HEK293 (cell line): ENCODE results near the gene STOML1.

Experiments
- CTCF ChIA-PET: fragments of 350-600 bp; formaldehyde crosslinking; extraction: SDS; loops from one replicate; lab custom pipeline; 2021; ENCODE audit warnings: antibody characterized with exemption; lab: Yijun Ruan, JAX
- POLR2A ChIA-PET: fragments of 300-600 bp; formaldehyde crosslinking; extraction: SDS; loops from one replicate; lab custom pipeline; 2020; ENCODE audit warnings: antibody characterized with exemption, inconsistent platforms; lab: Yijun Ruan, JAX
- H3K27ac ChIP-seq: fragments of 200-500 bp; sonication (Bioruptor generic); 2 replicates; pipeline ENCODE4 v1.5.1; 2014; ENCODE audit warnings: low read depth, low read length, control low read depth, inconsistent platforms; ENCODE audit errors: extremely low read depth
- H3K36me3 ChIP-seq, 2 experiments: fragments of 200-500 bp in 1 of 2; sonication (Bioruptor generic) in 1 of 2; 1 replicate in 1 of 2; 2 replicates in 1 of 2; pipeline ENCODE4 v1.5.1; 2014 to 2017; ENCODE audit warnings: inconsistent platforms in 2 of 2, low read length in 2 of 2; ENCODE audit not compliant: control insufficient read depth in 2 of 2, insufficient read depth in 1 of 2
- H3K4me1 ChIP-seq: fragments of 200-500 bp; sonication (Bioruptor generic); 2 replicates; pipeline ENCODE4 v1.5.1; 2014; ENCODE audit warnings: mild to moderate bottlenecking, low read length, inconsistent platforms; ENCODE audit not compliant: control insufficient read depth, insufficient read depth
- H3K4me3 ChIP-seq: 2 replicates; pipeline ENCODE4 v1.5.1; 2011; ENCODE audit warnings: low read depth, mild to moderate bottlenecking, control low read depth, low read length, moderate library complexity
- H3K9me3 ChIP-seq: fragments of 200-500 bp; sonication (Bioruptor generic); 2 replicates; pipeline ENCODE4 v1.5.1; 2014; ENCODE audit warnings: low read depth, low read length, inconsistent platforms; ENCODE audit not compliant: control insufficient read depth, insufficient read depth
- BCL11B ChIP-seq: fragments of 450-650 bp; formaldehyde crosslinking; IDR thresholded peaks from 2 replicates; pipeline ENCODE4 v1.5.1; 2016; ENCODE audit warnings: low read depth, missing biosample characterization, missing genetic modification characterization
- GLIS1 ChIP-seq: fragments of 450-650 bp; formaldehyde crosslinking; IDR thresholded peaks from 2 replicates; pipeline ENCODE4 v1.5.1; 2016; ENCODE audit warnings: missing biosample characterization, missing genetic modification characterization
- IKZF3 ChIP-seq: fragments of 450-650 bp; IDR thresholded peaks from 2 replicates; pipeline ENCODE4 v1.5.0; 2018; ENCODE audit warnings: missing biosample characterization, mild to moderate bottlenecking, missing genetic modification characterization, moderate library complexity
- KLF16 ChIP-seq: fragments of 450-650 bp; formaldehyde crosslinking; IDR thresholded peaks from 2 replicates; pipeline ENCODE4 v1.5.1; 2017; ENCODE audit warnings: missing biosample characterization, missing genetic modification characterization
- SALL2 ChIP-seq: fragments of 450-650 bp; formaldehyde crosslinking; IDR thresholded peaks from 2 replicates; pipeline ENCODE4 v1.5.0; 2017; ENCODE audit warnings: missing biosample characterization, mild to moderate bottlenecking, missing genetic modification characterization, borderline replicate concordance
- SP7 ChIP-seq: fragments of 450-650 bp; formaldehyde crosslinking; IDR thresholded peaks from 2 replicates; pipeline ENCODE4 v1.5.1; 2016; ENCODE audit warnings: missing biosample characterization, missing genetic modification characterization
- ZBTB10 ChIP-seq: fragments of 450-650 bp; formaldehyde crosslinking; IDR thresholded peaks from 2 replicates; pipeline ENCODE4 v1.5.1; 2016; ENCODE audit warnings: missing biosample characterization, missing genetic modification characterization
- ZBTB20 ChIP-seq: fragments of 450-650 bp; formaldehyde crosslinking; IDR thresholded peaks from 2 replicates; pipeline ENCODE4 v1.5.1; 2016; ENCODE audit warnings: missing biosample characterization, missing genetic modification characterization
- ZBTB7A ChIP-seq: fragments of 450-650 bp; formaldehyde crosslinking; IDR thresholded peaks from 2 replicates; pipeline ENCODE4 v1.5.1; 2016; ENCODE audit warnings: low read depth, missing biosample characterization, missing genetic modification characterization
- ZNF184 ChIP-seq: fragments of 450-650 bp; IDR thresholded peaks from 2 replicates; pipeline ENCODE4 v1.5.1; 2018; ENCODE audit warnings: missing biosample characterization, mild to moderate bottlenecking, missing genetic modification characterization
- ZNF211 ChIP-seq: fragments of 450-650 bp; formaldehyde crosslinking; IDR thresholded peaks from 2 replicates; pipeline ENCODE4 v1.5.1; 2016; ENCODE audit warnings: low read depth, missing biosample characterization, missing genetic modification characterization
- ZNF223 ChIP-seq: fragments of 450-650 bp; formaldehyde crosslinking; IDR thresholded peaks from 2 replicates; pipeline ENCODE4 v1.5.1; 2016; ENCODE audit warnings: missing biosample characterization, missing genetic modification characterization
- ZNF266 ChIP-seq: fragments of 450-650 bp; formaldehyde crosslinking; IDR thresholded peaks from 2 replicates; pipeline ENCODE4 v1.5.1; 2016; ENCODE audit warnings: missing biosample characterization, missing genetic modification characterization, low read depth
- ZNF274 ChIP-seq, 2 experiments: fragments of 200-500 bp in 1 of 2; fragments of 450-650 bp in 1 of 2; sonication (Bioruptor generic) in 1 of 2; formaldehyde crosslinking in 1 of 2; IDR thresholded peaks; 2 replicates each; pipeline versions ENCODE4 v1.5.1 to v1.6.1; 2014 to 2016; ENCODE audit warnings: borderline replicate concordance in 1 of 2, inconsistent platforms in 1 of 2, low read length in 1 of 2, missing biosample characterization in 1 of 2, missing genetic modification characterization in 1 of 2
- ZNF335 ChIP-seq: fragments of 450-650 bp; formaldehyde crosslinking; conservative IDR thresholded peaks from 2 replicates; pipeline ENCODE4 v1.5.1; 2016; ENCODE audit warnings: missing biosample characterization, missing genetic modification characterization
- ZNF561 ChIP-seq: fragments of 450-650 bp; IDR thresholded peaks from 2 replicates; pipeline ENCODE4 v1.5.1; 2018; ENCODE audit warnings: missing biosample characterization, missing genetic modification characterization, borderline replicate concordance
- TF ChIP-seq, protein P1 (sequence below): fragments of 450-650 bp; IDR thresholded peaks from 2 replicates; pipeline ENCODE4 v1.5.1; 2018; ENCODE audit warnings: missing biosample characterization, mild to moderate bottlenecking, missing genetic modification characterization
- TF ChIP-seq, protein P2 (sequence below): fragments of 450-650 bp; formaldehyde crosslinking; conservative IDR thresholded peaks from 2 replicates; pipeline ENCODE4 v1.5.1; 2016; ENCODE audit warnings: low read depth, missing biosample characterization, missing genetic modification characterization

STOML1 gene

DNA sequence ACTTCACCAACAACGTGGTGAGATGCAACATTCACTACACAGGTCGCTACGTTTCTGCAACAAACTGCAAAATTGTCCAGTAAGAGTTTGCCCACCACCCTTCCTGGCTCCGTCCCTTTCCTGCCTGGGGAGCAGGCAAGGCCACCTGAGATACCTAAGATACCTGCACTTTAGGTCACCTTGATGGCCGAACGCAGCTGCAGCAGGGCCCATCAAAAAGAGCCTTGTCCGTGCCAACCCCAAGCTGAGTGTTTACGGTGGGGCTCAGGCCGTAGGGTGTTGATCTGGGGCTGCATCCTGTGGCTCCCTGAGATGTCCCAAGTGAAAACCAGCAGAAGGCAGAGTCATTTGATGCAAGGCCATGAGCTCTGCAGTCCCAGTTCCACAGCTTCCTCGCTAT, 42.6 kb downstream of the STOML1 start:
- ChIA-PET CTCF (interaction anchor here (0.5 to 14.4 kb wide), 9 partner anchors 11 to 373 kb away, joined by 3 to 276 read pairs (median 3); no protein-coding TSS in a partner anchor), POLR2A (no interaction called here)
- H3K9me3 ChIP-seq = no peaks in the 10 kb centered on the region
- H3K36me3 ChIP-seq = peaks cover 0 to 2% of the 10 kb centered on the region in 2 experiments; a peak in 1 of 3 replicates
- H3K4me1 ChIP-seq = peaks cover 6% of the 10 kb centered on the region; the same call in 1 of the 2 replicates
- no peak overlapping the region for H3K4me3 ChIP-seq
- no peak for TF ChIP-seq ZBTB20 (tag by site-specific recombination)
- no peak for TF ChIP-seq ZNF335
- TF ChIP-seq ZNF223 = no peak
- TF ChIP-seq, protein P1, sequence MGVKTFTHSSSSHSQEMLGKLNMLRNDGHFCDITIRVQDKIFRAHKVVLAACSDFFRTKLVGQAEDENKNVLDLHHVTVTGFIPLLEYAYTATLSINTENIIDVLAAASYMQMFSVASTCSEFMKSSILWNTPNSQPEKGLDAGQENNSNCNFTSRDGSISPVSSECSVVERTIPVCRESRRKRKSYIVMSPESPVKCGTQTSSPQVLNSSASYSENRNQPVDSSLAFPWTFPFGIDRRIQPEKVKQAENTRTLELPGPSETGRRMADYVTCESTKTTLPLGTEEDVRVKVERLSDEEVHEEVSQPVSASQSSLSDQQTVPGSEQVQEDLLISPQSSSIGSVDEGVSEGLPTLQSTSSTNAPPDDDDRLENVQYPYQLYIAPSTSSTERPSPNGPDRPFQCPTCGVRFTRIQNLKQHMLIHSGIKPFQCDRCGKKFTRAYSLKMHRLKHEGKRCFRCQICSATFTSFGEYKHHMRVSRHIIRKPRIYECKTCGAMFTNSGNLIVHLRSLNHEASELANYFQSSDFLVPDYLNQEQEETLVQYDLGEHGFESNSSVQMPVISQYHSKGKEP (tag by site-specific recombination) = no peak
- no peak for TF ChIP-seq GLIS1 (tag by site-specific recombination)
- no peak for TF ChIP-seq ZNF561
- TF ChIP-seq ZBTB10 (tag by site-specific recombination) = no peak
- no peak for TF ChIP-seq IKZF3 (tag by site-specific recombination)
- TF ChIP-seq ZNF211 (tag by site-specific recombination) = no peak
- no peak for TF ChIP-seq SALL2 (tag by site-specific recombination)
- TF ChIP-seq, protein P2, sequence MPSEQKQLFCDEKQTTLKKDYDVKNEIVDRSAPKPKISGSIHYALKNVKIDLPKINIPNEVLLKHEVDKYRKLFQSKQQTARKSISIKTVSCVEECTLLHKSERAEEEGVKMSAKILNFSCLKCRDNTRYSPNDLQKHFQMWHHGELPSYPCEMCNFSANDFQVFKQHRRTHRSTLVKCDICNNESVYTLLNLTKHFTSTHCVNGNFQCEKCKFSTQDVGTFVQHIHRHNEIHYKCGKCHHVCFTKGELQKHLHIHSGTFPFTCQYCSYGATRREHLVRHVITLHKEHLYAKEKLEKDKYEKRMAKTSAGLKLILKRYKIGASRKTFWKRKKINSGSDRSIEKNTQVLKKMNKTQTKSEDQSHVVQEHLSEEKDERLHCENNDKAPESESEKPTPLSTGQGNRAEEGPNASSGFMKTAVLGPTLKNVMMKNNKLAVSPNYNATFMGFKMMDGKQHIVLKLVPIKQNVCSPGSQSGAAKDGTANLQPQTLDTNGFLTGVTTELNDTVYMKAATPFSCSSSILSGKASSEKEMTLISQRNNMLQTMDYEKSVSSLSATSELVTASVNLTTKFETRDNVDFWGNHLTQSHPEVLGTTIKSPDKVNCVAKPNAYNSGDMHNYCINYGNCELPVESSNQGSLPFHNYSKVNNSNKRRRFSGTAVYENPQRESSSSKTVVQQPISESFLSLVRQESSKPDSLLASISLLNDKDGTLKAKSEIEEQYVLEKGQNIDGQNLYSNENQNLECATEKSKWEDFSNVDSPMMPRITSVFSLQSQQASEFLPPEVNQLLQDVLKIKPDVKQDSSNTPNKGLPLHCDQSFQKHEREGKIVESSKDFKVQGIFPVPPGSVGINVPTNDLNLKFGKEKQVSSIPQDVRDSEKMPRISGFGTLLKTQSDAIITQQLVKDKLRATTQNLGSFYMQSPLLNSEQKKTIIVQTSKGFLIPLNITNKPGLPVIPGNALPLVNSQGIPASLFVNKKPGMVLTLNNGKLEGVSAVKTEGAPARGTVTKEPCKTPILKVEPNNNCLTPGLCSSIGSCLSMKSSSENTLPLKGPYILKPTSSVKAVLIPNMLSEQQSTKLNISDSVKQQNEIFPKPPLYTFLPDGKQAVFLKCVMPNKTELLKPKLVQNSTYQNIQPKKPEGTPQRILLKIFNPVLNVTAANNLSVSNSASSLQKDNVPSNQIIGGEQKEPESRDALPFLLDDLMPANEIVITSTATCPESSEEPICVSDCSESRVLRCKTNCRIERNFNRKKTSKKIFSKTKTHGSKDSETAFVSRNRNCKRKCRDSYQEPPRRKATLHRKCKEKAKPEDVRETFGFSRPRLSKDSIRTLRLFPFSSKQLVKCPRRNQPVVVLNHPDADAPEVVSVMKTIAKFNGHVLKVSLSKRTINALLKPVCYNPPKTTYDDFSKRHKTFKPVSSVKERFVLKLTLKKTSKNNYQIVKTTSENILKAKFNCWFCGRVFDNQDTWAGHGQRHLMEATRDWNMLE (tag by site-specific recombination) = no peak
- no peak for TF ChIP-seq ZNF184 (tag by site-specific recombination)
- TF ChIP-seq ZNF266 (tag by site-specific recombination) = no peak
- no peak for TF ChIP-seq SP7 (tag by site-specific recombination)
- TF ChIP-seq ZBTB7A (tag by site-specific recombination) = no peak
- TF ChIP-seq BCL11B (tag by site-specific recombination) = no peak
- TF ChIP-seq ZNF274 (IDR thresholded peaks at IDR 0.05; ENCODE audit: low read length) = no peak
- TF ChIP-seq ZNF274 (tag by site-specific recombination; IDR thresholded peaks at IDR 0.05; ENCODE audit: borderline replicate concordance) = no peak
- TF ChIP-seq KLF16 (tag by site-specific recombination) = no peak
- H3K27ac ChIP-seq = no peak overlapping the region
